Middle frontal gyrus (tissue), 1 donor: ENCODE measurements around the gene TYW1.
"Not testable (repeated sequence)": the region's sequence is repeated elsewhere in the genome, so short reads cannot be mapped to it uniquely, and the experiment has no call there.

Experiments
- DNase-seq: peaks from one replicate; pipeline ENCODE4 v3.0.0-alpha.2; 2015; ENCODE audit warnings: low spot score; ENCODE audit errors: extremely low spot score

The TYW1 gene

GRCh38 chr7:67242871-67243270, 246.2 kb downstream of the TYW1 start:
- not testable (repeated sequence) for DNase-seq

- DNase-seq = not testable (repeated sequence)
These were observed 251.7 kb downstream of the TYW1 start for GRCh38 chr7:67248364-67248763.

GRCh38 chr7:67251986-67252558, 255.4 kb downstream of the TYW1 start:
- DNase-seq = no peak

GRCh38 chr7:67255076-67255475, 258.4 kb downstream of the TYW1 start:
- DNase-seq = not testable (repeated sequence)

- DNase-seq = not testable (repeated sequence)
These were observed 261.1 kb downstream of the TYW1 start for GRCh38 chr7:67257779-67258178.

GRCh38 chr7:67259363-67259762, 262.7 kb downstream of the TYW1 start:
- not testable (repeated sequence) for DNase-seq

GRCh38 chr7:67260166-67260586, 263.5 kb downstream of the TYW1 start:
- DNase-seq = not testable (repeated sequence)

GRCh38 chr7:67264000-67264399, 267.4 kb downstream of the TYW1 start:
- not testable (repeated sequence) for DNase-seq

GRCh38 chr7:67266070-67266469, 269.4 kb downstream of the TYW1 start:
- DNase-seq = not testable (repeated sequence)

GRCh38 chr7:67267914-67268313, 271.3 kb downstream of the TYW1 start:
- DNase-seq = no peak

- not testable (repeated sequence) for DNase-seq
These were observed 273.3 kb downstream of the TYW1 start for GRCh38 chr7:67269916-67270315.
